Brain microvascular endothelial cell (primary cell): ENCODE results near the gene TMEM187.
"Not testable (repeated sequence)": the region's sequence is repeated elsewhere in the genome, so short reads cannot be mapped to it uniquely, and the experiment has no call there.

ENCODE experiments used
- DNase-seq: peaks from one replicate; pipeline ENCODE4 v3.0.0-alpha.2; 2020
- H3K27ac ChIP-seq: fragments of 250-450 bp; sonication (Bioruptor Pico); 2 replicates; pipeline ENCODE4 v1.5.1; 2020; ENCODE audit warnings: mild to moderate bottlenecking, moderate library complexity
- H3K27me3 ChIP-seq: fragments of 250-450 bp; sonication (Bioruptor Pico); replicated peaks from 2 replicates; pipeline ENCODE4 v1.5.1; 2020; ENCODE audit warnings: mild to moderate bottlenecking
- H3K36me3 ChIP-seq: fragments of 250-450 bp; sonication (Bioruptor Pico); replicated peaks from 2 replicates; pipeline ENCODE4 v1.5.1; 2020; ENCODE audit warnings: mild to moderate bottlenecking
- H3K4me3 ChIP-seq: 2 replicates; pipeline ENCODE4 v1.5.1; 2011; ENCODE audit warnings: low read depth, mild to moderate bottlenecking, control low read depth, low read length, moderate library complexity
- CTCF ChIP-seq: IDR thresholded peaks from 2 replicates; pipeline ENCODE4 v1.5.1; 2011; ENCODE audit warnings: low read depth, mild to moderate bottlenecking, moderate library complexity, low read length, control low read depth, inconsistent platforms; ENCODE audit errors: missing control alignments
- in situ Hi-C: cut with HindIII; loops from 2 replicates; pipeline ENCODE4 v1.10.0; 2017; ENCODE audit warnings: low sequenced_read_pairs, low pct_ligation_motif_present

TMEM187 gene

GRCh38 chrX:153991013-153991580, 18.5 kb downstream of the TMEM187 start:
- no peak for TF ChIP-seq CTCF
- Histone ChIP-seq H3K4me3 (no peak overlapping the region), H3K27ac (no peak overlapping the region), H3K27me3 (no peaks in the 10 kb centered on the region), H3K36me3 (no peaks in the 10 kb centered on the region)
- in situ Hi-C loops: no loop called here
- no peak for DNase-seq

- in situ Hi-C loops: no loop called here
- H3K27ac ChIP-seq: no peak overlapping the region
Observed at GRCh38 chrX:153992180-153992579, 19.6 kb downstream of the TMEM187 start.

GRCh38 chrX:153993079-153993478, 20.5 kb downstream of the TMEM187 start:
- Histone ChIP-seq H3K4me3 (no peak overlapping the region), H3K36me3 (no peaks in the 10 kb centered on the region), H3K27ac (no peak overlapping the region), H3K27me3 (no peaks in the 10 kb centered on the region)
- in situ Hi-C loops: no loop called here
- no peak for DNase-seq
- no peak for TF ChIP-seq CTCF

More at GRCh38 chrX:153992180-153992579, 19.6 kb downstream of the TMEM187 start:
- no peak for TF ChIP-seq CTCF
- no peaks in the 10 kb centered on the region for H3K27me3 ChIP-seq
- DNase-seq: no peak
- H3K4me3 ChIP-seq: no peak overlapping the region
- H3K36me3 ChIP-seq: no peaks in the 10 kb centered on the region

- no peak for TF ChIP-seq CTCF
- H3K27me3 ChIP-seq: no peaks in the 10 kb centered on the region
Observed at GRCh38 chrX:153993978-153994377, 21.4 kb downstream of the TMEM187 start.

GRCh38 chrX:153994398-153994797, 21.8 kb downstream of the TMEM187 start:
- H3K4me3 ChIP-seq, in situ Hi-C loops, DNase-seq, H3K27ac ChIP-seq, H3K36me3 ChIP-seq, H3K27me3 ChIP-seq: not testable (repeated sequence)

More at GRCh38 chrX:153993978-153994377, 21.4 kb downstream of the TMEM187 start:
- Histone ChIP-seq H3K4me3 (no peak overlapping the region), H3K27ac (no peak overlapping the region), H3K36me3 (no peaks in the 10 kb centered on the region)
- no peak for DNase-seq
- in situ Hi-C loops: no loop called here

- no peak for DNase-seq
- H3K36me3 ChIP-seq: no peaks in the 10 kb centered on the region
- in situ Hi-C loops: no loop called here
- H3K4me3 ChIP-seq: no peak overlapping the region
- H3K27me3 ChIP-seq: no peaks in the 10 kb centered on the region
- no peak for TF ChIP-seq CTCF
- no peak overlapping the region for H3K27ac ChIP-seq
Observed at GRCh38 chrX:153995504-153995903, 22.9 kb downstream of the TMEM187 start.
